ENCODE measurements around the gene OR52E5. TPM values are rescaled to one million over a fixed set of nuclear protein-coding genes. Genes with fewer than 3 reads are reported as not detected.

The OR52E5 gene
- total RNA-seq, result not detected
- long read RNA-seq, donor 1, result 0 reads
- long read RNA-seq, donor 2, result 0 reads

DNA sequence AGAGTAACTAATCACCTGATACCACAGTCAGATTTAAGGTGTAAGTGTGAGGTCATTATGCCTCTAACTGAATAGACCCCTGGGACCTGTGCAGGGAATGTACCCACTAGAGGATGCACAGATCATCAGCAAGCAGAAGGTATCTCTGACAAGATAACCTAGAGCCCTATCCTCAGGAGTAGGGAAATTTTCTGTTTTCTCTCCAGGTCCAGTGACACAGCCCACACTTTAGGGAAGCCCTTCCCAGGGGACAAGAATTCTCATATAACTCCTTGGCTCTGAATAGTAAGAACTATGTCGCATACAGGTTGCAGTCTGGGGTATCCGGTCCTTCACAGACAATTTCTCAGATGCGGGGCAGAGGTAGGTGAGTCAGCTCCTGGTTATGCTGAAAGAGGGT lies at the start of gene OR52E5:
Gene OR52E5 (plus strand): TSS at position 301 of the 400 bp plus-strand sequence. CDS start 7,569 bp downstream, outside the sequence.
- TF ChIP-seq, protein P1, sequence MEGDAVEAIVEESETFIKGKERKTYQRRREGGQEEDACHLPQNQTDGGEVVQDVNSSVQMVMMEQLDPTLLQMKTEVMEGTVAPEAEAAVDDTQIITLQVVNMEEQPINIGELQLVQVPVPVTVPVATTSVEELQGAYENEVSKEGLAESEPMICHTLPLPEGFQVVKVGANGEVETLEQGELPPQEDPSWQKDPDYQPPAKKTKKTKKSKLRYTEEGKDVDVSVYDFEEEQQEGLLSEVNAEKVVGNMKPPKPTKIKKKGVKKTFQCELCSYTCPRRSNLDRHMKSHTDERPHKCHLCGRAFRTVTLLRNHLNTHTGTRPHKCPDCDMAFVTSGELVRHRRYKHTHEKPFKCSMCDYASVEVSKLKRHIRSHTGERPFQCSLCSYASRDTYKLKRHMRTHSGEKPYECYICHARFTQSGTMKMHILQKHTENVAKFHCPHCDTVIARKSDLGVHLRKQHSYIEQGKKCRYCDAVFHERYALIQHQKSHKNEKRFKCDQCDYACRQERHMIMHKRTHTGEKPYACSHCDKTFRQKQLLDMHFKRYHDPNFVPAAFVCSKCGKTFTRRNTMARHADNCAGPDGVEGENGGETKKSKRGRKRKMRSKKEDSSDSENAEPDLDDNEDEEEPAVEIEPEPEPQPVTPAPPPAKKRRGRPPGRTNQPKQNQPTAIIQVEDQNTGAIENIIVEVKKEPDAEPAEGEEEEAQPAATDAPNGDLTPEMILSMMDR (IDR thresholded peaks at IDR 0.05), result no peak
- no peak for ATAC-seq
- Histone ChIP-seq H3K4me3 (no peak within 1 kb of the TSS), H3K36me3 (ENCODE audit: low read depth) (no peaks in the 10 kb centered on the region), H3K4me1 (ENCODE audit: low read depth) (no peaks in the 10 kb centered on the region), H3K9me3 (no peaks in the 10 kb centered on the region)
- DNase-seq, result no peak
- intact Hi-C loops (cut with DNase I, micrococcal nuclease), result no loop called here

DNA sequence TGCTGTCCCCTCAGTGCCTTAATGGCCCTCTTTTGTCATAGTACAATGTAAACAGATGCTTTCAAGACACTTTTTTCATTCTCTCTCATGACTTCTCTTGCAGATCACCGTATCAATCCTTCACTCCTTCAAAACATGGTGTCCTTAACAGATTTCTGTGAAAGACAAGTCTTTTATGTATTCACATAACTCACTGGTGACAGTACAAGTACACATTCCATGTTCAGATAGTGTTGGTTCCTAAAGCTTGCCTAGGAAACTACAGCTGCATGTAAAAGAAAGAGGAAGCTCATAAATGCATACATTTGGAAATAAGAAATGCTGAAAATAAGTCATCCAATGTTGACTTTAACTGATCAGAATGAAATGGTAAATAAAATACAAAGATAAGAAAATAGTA lies 46.3 kb upstream of the OR52E5 start:
- Histone ChIP-seq H3K9me3 (no peaks in the 10 kb centered on the region), H3K4me3 (no peak overlapping the region), H3K4me1 (ENCODE audit: low read depth) (no peaks in the 10 kb centered on the region), H3K36me3 (ENCODE audit: low read depth) (no peaks in the 10 kb centered on the region)
- TF ChIP-seq, protein P1 (IDR thresholded peaks at IDR 0.05), result no peak
- DNase-seq (no peak), ATAC-seq (no peak)
- intact Hi-C loops (cut with DNase I, micrococcal nuclease), result no loop called here

GRCh38 chr11:5847711-5848110 lies 45.3 kb upstream of the OR52E5 start:
- H3K36me3 ChIP-seq (ENCODE audit: low read depth), result no peaks in the 10 kb centered on the region

DNA sequence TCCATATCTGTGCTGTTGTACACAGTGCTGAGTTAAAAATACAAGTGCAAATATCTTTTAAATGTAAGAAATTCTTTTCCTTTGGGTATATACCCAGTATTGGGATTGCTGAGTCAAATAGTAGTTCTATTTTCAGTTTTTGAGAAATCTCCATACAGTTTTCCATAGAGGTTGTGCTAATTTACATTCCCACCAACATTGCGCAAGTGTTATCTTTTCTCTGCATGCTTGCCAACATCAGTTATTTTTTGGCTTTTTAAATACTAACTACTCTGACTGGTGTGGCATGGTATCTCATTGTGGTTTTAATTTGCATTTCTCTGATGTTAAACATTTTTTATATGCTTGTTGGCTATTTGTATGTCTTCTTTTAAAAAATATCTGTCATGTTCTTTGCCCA lies 42.0 kb upstream of the OR52E5 start:
- H3K4me1 ChIP-seq (ENCODE audit: low read depth), result no peaks in the 10 kb centered on the region
- ATAC-seq (no peak), DNase-seq (no peak)
- no peaks in the 10 kb centered on the region for H3K36me3 ChIP-seq (ENCODE audit: low read depth)
- H3K9me3 ChIP-seq, result no peaks in the 10 kb centered on the region
- intact Hi-C loops (cut with DNase I, micrococcal nuclease), result no loop called here
- TF ChIP-seq, protein P1 (IDR thresholded peaks at IDR 0.05), result no peak
- H3K4me3 ChIP-seq, result no peak overlapping the region

More at GRCh38 chr11:5847711-5848110, 45.3 kb upstream of the OR52E5 start:
- intact Hi-C loops (cut with DNase I, micrococcal nuclease), result no loop called here
- DNase-seq (no peak), ATAC-seq (no peak)
- TF ChIP-seq, protein P1 (IDR thresholded peaks at IDR 0.05), result no peak
- H3K9me3 ChIP-seq, result no peaks in the 10 kb centered on the region
- H3K4me3 ChIP-seq, result no peak overlapping the region
- H3K4me1 ChIP-seq (ENCODE audit: low read depth), result no peaks in the 10 kb centered on the region

GRCh38 chr11:5857590-5857989 lies 35.4 kb upstream of the OR52E5 start, which contains the start of gene OR52E8:
Gene OR52E8 (minus strand): TSS chr11:5857690. CDS start chr11:5857690, 0 bp downstream.
- Histone ChIP-seq H3K36me3 (ENCODE audit: low read depth) (no peaks in the 10 kb centered on the region), H3K9me3 (no peaks in the 10 kb centered on the region), H3K4me1 (ENCODE audit: low read depth) (no peaks in the 10 kb centered on the region), H3K4me3 (no peak within 1 kb of the TSS)
- no peak for DNase-seq
- intact Hi-C loops (cut with DNase I, micrococcal nuclease), result no loop called here
- TF ChIP-seq, protein P1 (IDR thresholded peaks at IDR 0.05), result no peak
- ATAC-seq, result no peak

GRCh38 chr11:5865826-5866225 lies 27.2 kb upstream of the OR52E5 start:
- no peak for ATAC-seq
- TF ChIP-seq, protein P1 (IDR thresholded peaks at IDR 0.05), result no peak
- Histone ChIP-seq H3K9me3 (no peaks in the 10 kb centered on the region), H3K36me3 (ENCODE audit: low read depth) (no peaks in the 10 kb centered on the region), H3K4me3 (no peak overlapping the region), H3K4me1 (ENCODE audit: low read depth) (no peaks in the 10 kb centered on the region)
- intact Hi-C loops (cut with DNase I, micrococcal nuclease), result no loop called here
- no peak for DNase-seq
